SK-N-SH treated with all-trans-retinoic acid at 6 μM for 48 hours (cell line): ENCODE results near the gene RAB11FIP3.

Experiments
- CSDC2 ChIP-seq: fragments of 250-450 bp; sonication (Bioruptor Pico); IDR thresholded peaks from 2 replicates; pipeline ENCODE4 v1.5.0; 2020; ENCODE audit warnings: mild to moderate bottlenecking, moderate library complexity
- CSRNP3 ChIP-seq: fragments of 250-450 bp; sonication (Bioruptor Pico); IDR thresholded peaks from 2 replicates; pipeline ENCODE4 v1.5.1; 2021; ENCODE audit warnings: mild to moderate bottlenecking, moderate library complexity
- ESRRG ChIP-seq: fragments of 250-450 bp; sonication (Bioruptor Pico); IDR thresholded peaks from 2 replicates; pipeline ENCODE4 v1.6.1; 2021; ENCODE audit warnings: mild to moderate bottlenecking
- OSR1 ChIP-seq: fragments of 250-450 bp; sonication (Bioruptor Pico); IDR thresholded peaks from 2 replicates; pipeline ENCODE4 v1.8.0; 2022; ENCODE audit warnings: moderate library complexity, mild to moderate bottlenecking, inconsistent platforms
- PATZ1 ChIP-seq: fragments of 250-450 bp; sonication (Bioruptor Pico); IDR thresholded peaks from 2 replicates; pipeline ENCODE4 v1.8.0; 2020; ENCODE audit warnings: mild to moderate bottlenecking, moderate library complexity, borderline replicate concordance
- PPARA ChIP-seq: fragments of 250-450 bp; sonication (Bioruptor Pico); IDR thresholded peaks from 2 replicates; pipeline ENCODE4 v1.5.0; 2020; ENCODE audit warnings: mild to moderate bottlenecking, borderline replicate concordance
- RARB ChIP-seq: fragments of 250-450 bp; sonication (Bioruptor Pico); IDR thresholded peaks from 2 replicates; pipeline ENCODE4 v1.8.0; 2021; ENCODE audit warnings: mild to moderate bottlenecking, moderate library complexity
- SNAI2 ChIP-seq: fragments of 250-450 bp; sonication (Bioruptor Pico); IDR thresholded peaks from 2 replicates; pipeline ENCODE4 v1.5.0; 2020; ENCODE audit warnings: mild to moderate bottlenecking, moderate library complexity
- TOX ChIP-seq: fragments of 250-450 bp; sonication (Bioruptor Pico); IDR thresholded peaks from 2 replicates; pipeline ENCODE4 v1.8.0; 2021; ENCODE audit warnings: mild to moderate bottlenecking, moderate library complexity, borderline replicate concordance
- TSHZ2 ChIP-seq: fragments of 250-450 bp; sonication (Bioruptor Pico); IDR thresholded peaks from 2 replicates; pipeline ENCODE4 v1.5.0; 2020; ENCODE audit warnings: mild to moderate bottlenecking, moderate library complexity
- ZC3H10 ChIP-seq: fragments of 250-450 bp; sonication (Bioruptor Pico); IDR thresholded peaks from 2 replicates; pipeline ENCODE4 v1.5.1; 2021; ENCODE audit warnings: mild to moderate bottlenecking, moderate library complexity
- ZFP30 ChIP-seq: fragments of 450-650 bp; formaldehyde crosslinking; IDR thresholded peaks from 2 replicates; pipeline ENCODE4 v1.5.0; 2022; ENCODE audit warnings: mild to moderate bottlenecking, moderate library complexity
- ZNF565 ChIP-seq: fragments of 450-650 bp; formaldehyde crosslinking; conservative IDR thresholded peaks from 2 replicates; pipeline ENCODE4 v1.5.0; 2020; ENCODE audit warnings: low read depth, mild to moderate bottlenecking, moderate library complexity

- TF ChIP-seq TOX (no peak), PPARA (no peak), CSDC2 (CRISPR knock-in tag) (no peak), ZC3H10 (CRISPR knock-in tag) (no peak), ESRRG (CRISPR knock-in tag) (no peak), CSRNP3 (CRISPR knock-in tag) (no peak), ZNF565 (CRISPR knock-in tag) (no peak), OSR1 (CRISPR knock-in tag) (no peak), PATZ1 (CRISPR knock-in tag) (no peak), ZFP30 (no peak), SNAI2 (CRISPR knock-in tag) (no peak), RARB (CRISPR knock-in tag) (no peak), TSHZ2 (CRISPR knock-in tag) (no peak)
Measured at GRCh38 chr16:506246-506546, 80.7 kb downstream of the RAB11FIP3 start.
